Spleen (tissue), 7 donors: Measurements from ENCODE around the gene GIGYF2.

Experiments
- POLR2A ChIP-seq, 3 donors: fragments of 450-650 bp; IDR thresholded peaks; one replicate each; pipeline ENCODE4 v1.5.1; 2017; ENCODE audit warnings: antibody characterized with exemption in 3 of 3, mild to moderate bottlenecking in 1 of 3
- TF ChIP-seq, protein P1 (sequence below), 11 experiments: fragments of 200-600 bp in 7 of 11; fragments of 450-650 bp in 4 of 11; sonication (generic) in 4 of 11; IDR thresholded peaks in 8 of 11; conservative IDR thresholded peaks in 3 of 11; 1 replicate in 7 of 11; 2 replicates in 4 of 11; pipeline versions ENCODE4 v1.4.0 to v1.8.0; 2016 to 2021; ENCODE audit warnings: antibody characterized with exemption in 11 of 11, inconsistent platforms in 4 of 11, mild to moderate bottlenecking in 1 of 11
- donor health status: DM: no; HTN: no; CAD: no; lungs with moderate emphysema.
- donor health status: DM: no; HTN: no; CAD: no.
- donor health status: DM: no; HTN: no; CAD: no.

DNA sequence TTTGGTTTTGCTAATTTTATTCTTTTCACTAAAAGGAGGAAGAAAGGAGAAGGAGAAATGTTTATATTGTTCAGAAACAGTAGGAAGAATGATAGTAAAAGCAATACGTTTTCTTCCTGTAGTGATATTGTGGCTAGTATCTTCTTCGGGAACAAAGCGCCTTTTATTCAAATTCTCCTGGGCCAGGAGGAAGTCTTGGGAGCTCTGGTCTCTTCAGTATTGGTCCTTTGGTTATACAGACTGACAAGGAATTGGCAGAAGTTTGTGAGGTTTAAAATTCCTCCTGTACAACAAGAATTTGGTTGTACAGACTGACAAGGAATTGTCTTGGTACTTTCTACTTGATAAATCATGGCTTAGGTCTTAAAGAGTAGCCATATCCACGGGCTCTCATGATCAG, 9.9 kb downstream of the GIGYF2 start:
- TF ChIP-seq, protein P1, sequence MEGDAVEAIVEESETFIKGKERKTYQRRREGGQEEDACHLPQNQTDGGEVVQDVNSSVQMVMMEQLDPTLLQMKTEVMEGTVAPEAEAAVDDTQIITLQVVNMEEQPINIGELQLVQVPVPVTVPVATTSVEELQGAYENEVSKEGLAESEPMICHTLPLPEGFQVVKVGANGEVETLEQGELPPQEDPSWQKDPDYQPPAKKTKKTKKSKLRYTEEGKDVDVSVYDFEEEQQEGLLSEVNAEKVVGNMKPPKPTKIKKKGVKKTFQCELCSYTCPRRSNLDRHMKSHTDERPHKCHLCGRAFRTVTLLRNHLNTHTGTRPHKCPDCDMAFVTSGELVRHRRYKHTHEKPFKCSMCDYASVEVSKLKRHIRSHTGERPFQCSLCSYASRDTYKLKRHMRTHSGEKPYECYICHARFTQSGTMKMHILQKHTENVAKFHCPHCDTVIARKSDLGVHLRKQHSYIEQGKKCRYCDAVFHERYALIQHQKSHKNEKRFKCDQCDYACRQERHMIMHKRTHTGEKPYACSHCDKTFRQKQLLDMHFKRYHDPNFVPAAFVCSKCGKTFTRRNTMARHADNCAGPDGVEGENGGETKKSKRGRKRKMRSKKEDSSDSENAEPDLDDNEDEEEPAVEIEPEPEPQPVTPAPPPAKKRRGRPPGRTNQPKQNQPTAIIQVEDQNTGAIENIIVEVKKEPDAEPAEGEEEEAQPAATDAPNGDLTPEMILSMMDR (IDR thresholded peaks at IDR 0.05 in 8 of 11, conservative IDR thresholded peaks at IDR 0.05 in 3 of 11): no peak
- TF ChIP-seq POLR2A (IDR thresholded peaks at IDR 0.05): no peak
